Adrenal gland (tissue), 12 donors: ENCODE results near the gene C5orf15. TPM values are rescaled to one million over a fixed set of nuclear protein-coding genes. Genes with fewer than 3 reads are reported as not detected.

Experiments used
- DNase-seq, 7 donors: peaks; one replicate each; pipeline ENCODE4 v3.0.0-alpha.2; 2019 to 2020
- H3K27ac ChIP-seq, 5 donors: fragments of 200-600 bp; sonication (generic) in 4 of 5; 1 replicate in 3 of 5; 2 replicates in 2 of 5; pipeline versions ENCODE4 v1.5.1 to v1.8.0; 2016 to 2020; ENCODE audit warnings: mild to moderate bottlenecking in 1 of 5
- H3K27me3 ChIP-seq: fragments of 200-600 bp; 2 replicates; pipeline ENCODE4 v1.8.0; 2021
- H3K36me3 ChIP-seq, 2 donors: fragments of 200-600 bp; replicated peaks in 1 of 2; 1 replicate in 1 of 2; 2 replicates in 1 of 2; pipeline versions ENCODE4 v1.5.1 to v1.8.0; 2018 to 2022
- H3K4me1 ChIP-seq, 2 donors: fragments of 200-600 bp; replicated peaks in 1 of 2; 1 replicate in 1 of 2; 2 replicates in 1 of 2; pipeline versions ENCODE4 v1.5.1 to v1.8.0; 2018 to 2021
- H3K4me3 ChIP-seq, 4 donors: fragments of 200-600 bp; sonication (generic) in 3 of 4; one replicate each; pipeline ENCODE4 v1.5.1; 2016 to 2018
- H3K9me3 ChIP-seq, 3 donors: fragments of 200-600 bp; sonication (generic) in 1 of 3; replicated peaks in 1 of 3; 1 replicate in 2 of 3; 2 replicates in 1 of 3; pipeline versions ENCODE4 v1.5.1 to v1.8.0; 2016 to 2021
- CTCF ChIP-seq, 6 experiments: fragments of 450-650 bp in 4 of 6; fragments of 200-600 bp in 2 of 6; sonication (generic) in 1 of 6; IDR thresholded peaks; 1 replicate in 5 of 6; 2 replicates in 1 of 6; pipeline versions ENCODE4 v1.5.1 to v1.8.0; 2016 to 2021; ENCODE audit warnings: antibody characterized with exemption in 6 of 6, mild to moderate bottlenecking in 2 of 6, moderate library complexity in 1 of 6
- POLR2A ChIP-seq, 2 donors: fragments of 450-650 bp; IDR thresholded peaks; one replicate each; pipeline ENCODE4 v1.6.1; 2017; ENCODE audit warnings: antibody characterized with exemption in 2 of 2, mild to moderate bottlenecking in 2 of 2, moderate library complexity in 1 of 2
- WGBS, 4 donors: extraction: QIAGEN DNeasy Blood & Tissue Kit in 2 of 4; methylation state at CpG; one replicate each; pipeline versions ENCODE4 v1.1.5 to v1.1.7; 2013 to 2017; 5-methylcytosine and 5-hydroxymethylcytosine counted together
- intact Hi-C, 2 donors: fragments of 100-400 bp; cut with DNase I; formaldehyde crosslinking; loops; one replicate each; pipeline versions ENCODE4 v1.14.1 to v1.15.0; 2022 to 2023
- polyA plus RNA-seq, 3 donors: library from polyadenylated mRNA; stranded (reverse); fragments of 200-250 nt in 2 of 3; fragments of 350-450 nt in 1 of 3; fragmentation: Illumina TruSeq in 1 of 3; extraction: RNeasy Lipid Tissue Mini Kit (QIAGEN cat#74804) in 1 of 3; gene quantifications; one replicate each; pipeline ENCODE4 v1.2.3, GENCODE V29; 2013 to 2014
- total RNA-seq, 9 donors: library from RNA; depleted of rRNA in 4 of 9; stranded (reverse); fragments of >200 nt in 4 of 9; fragments of 120-200 nt in 1 of 9; fragmentation: NEBNext Ultra II Directional in 1 of 9; extraction: Animal tissue kit (Norgen Biotek cat#: 25700) in 1 of 9; gene quantifications; one replicate each; pipeline versions ENCODE4 v1.1.0 to v1.2.4, GENCODE V29; 2013 to 2023
- donor health status: healthy with polysubstance abuse.
- donor health status: Bipolar disorder and iron deficiency.
- donor health status: DM: yes; HTN: yes; CAD: no.
- donor health status: DM: no; HTN: no; CAD: no.
- donor health status: DM: no; HTN: no; CAD: no.
- donor health status: DM: yes; HTN: yes; CAD: no.

Gene C5orf15
- total and polyA plus RNA-seq, 12 donors = 16.7 to 90.1 (median 53.7) TPM

GRCh38 chr5:133994297-133994989 lies 26.0 kb upstream of the C5orf15 start:
- Histone ChIP-seq H3K9me3 (no peaks in the 10 kb centered on the region), H3K4me1 (peaks cover 19 to 59% of the 10 kb centered on the region in 2 donors), H3K4me3 (no peak overlapping the region), H3K36me3 (peaks cover 0 to 21% of the 10 kb centered on the region in 2 donors), H3K27me3 (no peaks in the 10 kb centered on the region), H3K27ac (peak overlapping the region in 1 of 5 donors; percentile 58)
- 55 to 72% (median 67%) methylated on average over 7 to 9 of the region's 9 CpGs for WGBS, 4 donors
- peak in 1 of 7 donors; percentile 14 for DNase-seq
- TF ChIP-seq CTCF (IDR thresholded peaks at IDR 0.05) = no peak
- TF ChIP-seq POLR2A (IDR thresholded peaks at IDR 0.05) = no peak
- intact Hi-C loops = no loop called here

GRCh38 chr5:133993185-133993936 lies 24.9 kb upstream of the C5orf15 start:
- peak in 1 of 7 donors; percentile 7 for DNase-seq
- peaks cover 19 to 51% of the 10 kb centered on the region in 2 donors for H3K4me1 ChIP-seq
- H3K36me3 ChIP-seq = peaks cover 0 to 32% of the 10 kb centered on the region in 2 donors
- 45 to 69% (median 56%) methylated on average over 2 of the region's 2 CpGs for WGBS, 4 donors
- no peaks in the 10 kb centered on the region for H3K9me3 ChIP-seq
- intact Hi-C loops = no loop called here
- no peak overlapping the region for H3K4me3 ChIP-seq
- no peaks in the 10 kb centered on the region for H3K27me3 ChIP-seq
- no peak overlapping the region for H3K27ac ChIP-seq
- TF ChIP-seq CTCF (IDR thresholded peaks at IDR 0.05) (no peak), POLR2A (IDR thresholded peaks at IDR 0.05) (no peak)

- Histone ChIP-seq H3K27me3 (no peaks in the 10 kb centered on the region), H3K27ac (peak overlapping the region in 1 of 5 donors; percentile 22), H3K4me3 (no peak overlapping the region), H3K36me3 (peaks cover 0 to 40% of the 10 kb centered on the region in 2 donors), H3K4me1 (peaks cover 19 to 50% of the 10 kb centered on the region in 2 donors), H3K9me3 (no peaks in the 10 kb centered on the region)
- intact Hi-C loops = no loop called here
- WGBS, 4 donors = 66 to 77% (median 69%) methylated on average over 8 of the region's 8 CpGs
- DNase-seq = peak in 1 of 7 donors; percentile 20
- no peak for TF ChIP-seq CTCF (IDR thresholded peaks at IDR 0.05)
- no peak for TF ChIP-seq POLR2A (IDR thresholded peaks at IDR 0.05)
Observed at GRCh38 chr5:133992429-133993155, 24.2 kb upstream of the C5orf15 start.
